HG02840 (cell line): ENCODE data around the gene ZNF618.

Experiments used
- ATAC-seq: cut with Tn5 transposase; IDR thresholded peaks from one replicate; pipeline ENCODE4 v1.9.1; 2021; ENCODE audit warnings: mild to moderate bottlenecking, moderate library complexity, moderate number of reproducible peaks; ENCODE audit not compliant: unreplicated experiment, low FRiP score

Gene ZNF618

DNA sequence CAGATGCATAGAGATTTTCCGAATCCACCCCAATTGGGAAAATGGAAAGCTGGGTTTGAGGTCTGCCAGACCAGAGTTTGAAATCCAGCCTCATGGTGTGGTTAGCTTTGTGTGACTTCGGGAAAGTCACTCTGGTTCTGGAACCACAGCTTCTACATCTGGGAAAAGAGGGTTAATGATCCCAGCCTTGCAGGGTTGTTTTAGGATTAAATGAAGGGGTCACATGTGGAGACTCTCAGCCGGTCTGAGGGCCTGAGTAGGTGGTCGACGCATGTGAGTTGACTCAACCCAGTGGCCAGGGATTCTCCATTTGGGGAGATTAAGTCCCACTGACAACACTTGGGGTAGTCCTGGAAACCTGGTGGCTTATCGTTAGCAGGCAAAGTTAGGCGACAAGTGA is 6.1 kb downstream of the ZNF618 start:
- ATAC-seq: no peak

DNA sequence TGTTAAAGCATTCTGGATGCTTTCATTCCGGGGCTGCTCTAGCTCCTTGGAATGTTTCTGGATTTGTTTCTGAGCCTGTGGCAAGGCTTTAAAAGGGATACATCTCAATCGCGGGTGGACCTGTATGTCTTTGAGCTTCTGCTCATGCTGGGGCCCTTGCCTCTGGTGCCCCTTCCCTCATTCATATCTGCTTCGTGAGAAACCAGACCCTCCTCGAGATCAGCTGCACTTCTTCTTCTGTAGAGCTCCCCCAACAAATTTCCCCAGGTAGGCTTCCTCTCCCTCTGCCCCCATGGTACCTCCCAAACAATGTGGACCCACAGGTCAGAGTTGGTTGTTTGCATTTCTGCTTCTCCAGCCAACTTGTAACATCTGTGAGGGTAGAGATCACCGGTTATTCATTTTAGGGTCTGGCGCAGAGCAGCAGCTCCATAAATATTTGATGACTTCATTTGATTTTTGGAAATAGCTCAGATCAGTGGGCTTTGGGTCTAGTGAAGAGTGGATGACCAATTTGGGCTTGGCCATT is 6.6 kb downstream of the ZNF618 start:
- no peak for ATAC-seq

DNA sequence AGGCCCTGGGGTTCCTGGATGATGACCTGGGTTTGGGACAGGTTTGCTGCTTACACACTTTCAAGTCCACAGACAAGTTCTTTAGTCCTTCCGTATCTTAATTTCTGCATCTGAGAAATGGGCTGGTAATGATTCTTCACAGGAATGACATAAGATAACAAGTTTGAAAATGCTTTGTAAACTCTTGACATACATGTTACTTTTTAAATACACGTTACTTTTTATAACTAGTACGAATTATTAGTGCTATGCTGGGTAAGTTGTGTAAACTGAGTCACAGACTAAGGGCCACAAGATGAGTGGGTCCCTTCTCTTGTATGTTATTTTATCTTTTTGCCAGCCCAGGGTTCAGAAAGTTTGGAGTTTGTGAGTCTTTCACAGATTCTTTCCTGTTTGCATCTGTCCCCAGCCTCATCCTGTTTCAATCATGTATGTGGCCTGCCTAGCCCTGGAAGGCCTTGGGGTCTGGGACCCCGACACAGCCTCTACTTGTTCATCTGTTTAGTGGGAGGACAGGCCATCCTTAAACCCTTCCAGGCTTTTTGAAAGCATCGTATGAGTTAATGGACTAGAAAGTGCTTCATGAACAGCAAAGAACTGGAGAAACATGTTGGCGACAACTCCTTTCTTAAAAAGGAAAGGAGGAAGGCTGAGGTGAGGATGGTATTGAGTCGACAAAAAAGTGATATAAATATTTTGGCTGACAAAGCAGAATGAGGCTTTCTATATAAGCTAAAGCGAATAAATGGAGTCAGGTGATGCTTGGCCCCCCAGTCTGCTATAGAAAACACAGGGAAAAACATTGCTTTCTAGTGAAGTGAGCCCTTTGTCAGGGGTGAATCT is 9.3 kb downstream of the ZNF618 start:
- no peak for ATAC-seq

DNA sequence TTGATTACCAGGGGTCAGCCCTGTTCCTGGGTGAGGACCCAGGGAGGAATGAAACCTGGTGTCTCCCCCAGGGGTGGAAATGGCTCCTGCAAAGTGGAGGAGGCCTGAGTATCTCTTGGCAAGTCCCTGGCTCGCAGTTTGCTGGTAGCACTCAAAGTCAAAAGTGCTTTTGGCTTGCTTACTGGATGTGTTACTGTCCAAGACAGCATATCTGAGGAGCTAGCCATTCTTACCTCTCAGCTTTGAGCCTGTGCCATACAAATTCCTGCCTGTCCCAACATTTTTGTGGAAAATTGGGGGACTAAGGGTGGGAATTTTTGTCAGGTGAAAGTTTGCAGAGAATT is 9.9 kb downstream of the ZNF618 start:
- ATAC-seq: no peak

DNA sequence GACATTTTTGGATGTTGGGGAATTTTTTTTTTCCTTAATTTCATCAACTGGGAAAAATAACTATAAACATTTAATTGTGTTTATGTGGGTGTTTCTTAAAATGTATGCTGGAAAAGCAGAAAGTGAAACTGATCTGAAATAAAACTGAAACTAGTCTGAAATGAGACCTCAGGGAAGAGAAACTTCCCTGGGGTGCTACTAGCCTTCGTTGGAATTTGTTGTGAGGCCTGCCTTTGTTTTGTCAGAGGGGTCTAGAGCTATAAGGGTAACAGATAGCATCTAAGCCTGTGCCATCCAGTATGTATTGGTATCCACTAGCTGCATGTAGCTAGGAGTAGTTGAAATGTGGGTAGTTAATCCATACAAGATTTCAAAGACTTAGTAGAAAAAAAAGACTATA is 10.4 kb downstream of the ZNF618 start:
- ATAC-seq: no peak

DNA sequence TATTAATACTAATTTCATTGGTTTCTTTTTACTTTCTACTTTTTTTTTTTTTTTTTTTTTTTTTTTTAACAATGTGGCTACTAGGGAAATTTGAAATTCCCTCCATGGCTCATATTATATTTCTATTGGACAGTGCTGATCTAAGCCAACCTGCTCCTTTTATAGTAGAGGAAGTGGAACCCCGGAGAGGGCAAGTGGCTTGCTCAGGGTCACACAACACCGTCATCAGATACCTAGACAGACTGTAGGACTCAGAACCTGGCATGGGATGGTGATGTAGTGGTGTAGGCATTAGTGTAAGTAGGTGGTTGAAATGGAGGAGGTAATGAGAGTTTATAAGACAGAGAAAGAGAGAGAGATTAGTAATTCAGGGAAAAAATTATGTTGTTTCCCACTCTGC is 10.8 kb downstream of the ZNF618 start:
- ATAC-seq: no peak

DNA sequence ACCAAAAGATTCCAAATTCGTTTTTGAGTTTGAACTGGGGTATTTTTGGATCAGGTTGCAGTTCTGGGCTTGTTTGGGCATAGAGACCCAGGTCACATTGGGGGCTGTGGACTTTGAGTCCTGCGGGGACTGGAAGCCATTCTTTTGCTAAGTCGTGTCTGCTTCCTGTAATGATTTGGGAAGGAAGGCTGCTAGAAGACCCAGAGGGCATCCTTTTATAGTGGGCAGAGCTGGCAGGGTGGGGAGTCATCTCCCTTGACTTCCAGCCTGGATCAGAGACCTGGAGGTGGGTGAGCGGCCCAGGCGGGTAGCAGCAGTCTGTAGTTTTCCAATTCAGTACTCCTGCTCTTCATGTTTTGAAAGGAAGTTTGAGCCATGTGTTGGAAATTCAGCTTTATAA is 11.3 kb downstream of the ZNF618 start:
- ATAC-seq: no peak

DNA sequence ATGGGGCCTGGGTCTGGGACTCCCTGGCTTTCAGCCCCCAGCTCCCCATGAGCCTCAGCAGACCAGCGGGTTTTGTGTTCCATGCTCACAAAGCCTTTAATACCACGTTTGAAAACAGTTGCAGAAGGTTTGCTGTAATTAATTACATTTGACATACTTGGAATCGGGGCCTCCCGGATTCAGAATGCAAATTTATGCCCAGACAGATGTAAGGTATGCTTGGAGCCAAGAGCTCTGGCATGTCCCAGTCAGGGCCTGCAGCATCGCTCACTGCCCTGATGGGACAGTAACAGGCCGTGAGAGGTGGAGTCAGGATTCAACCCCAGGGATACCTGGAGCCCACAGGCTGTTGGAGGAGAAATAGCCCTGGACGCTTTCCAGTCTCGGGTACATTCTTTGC is 12.2 kb downstream of the ZNF618 start:
- ATAC-seq: no peak

DNA sequence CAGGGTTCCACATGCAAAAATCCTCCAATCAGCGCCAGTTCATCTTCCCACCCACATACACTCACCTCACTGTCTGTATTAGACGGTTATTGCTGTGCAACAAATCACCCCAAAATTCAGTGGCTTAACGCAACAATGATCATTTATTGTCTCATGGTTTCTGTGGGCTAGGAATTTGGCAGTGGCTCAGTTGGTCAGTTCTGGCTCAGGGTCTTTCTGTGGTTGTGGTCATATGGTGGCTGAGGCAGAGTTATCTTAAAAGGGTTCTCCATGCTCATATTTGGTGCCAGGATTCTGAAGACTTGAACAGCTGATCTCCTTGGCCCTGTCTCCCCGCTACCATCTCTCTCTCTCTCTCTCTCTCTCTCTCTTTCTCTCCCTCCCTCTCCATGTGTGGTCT is 12.9 kb downstream of the ZNF618 start:
- no peak for ATAC-seq

DNA sequence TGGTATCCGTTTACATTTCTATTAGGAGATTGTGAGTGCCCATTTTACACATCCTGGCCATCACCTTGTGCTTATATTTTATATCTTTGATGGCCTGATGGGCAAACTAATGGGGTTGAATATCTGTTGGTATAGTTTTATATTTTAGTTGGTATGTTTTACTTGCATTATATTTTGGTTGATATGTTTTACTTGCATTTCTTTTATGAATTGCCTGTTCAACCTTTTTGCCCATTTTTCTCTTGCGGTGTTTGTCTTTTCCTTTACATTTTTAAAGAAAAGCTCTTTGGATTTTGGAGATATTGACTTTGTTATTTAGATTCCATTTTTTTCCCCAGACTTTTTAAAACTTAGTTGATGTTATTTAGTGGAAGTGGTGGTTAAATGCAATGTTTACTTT is 14.6 kb downstream of the ZNF618 start:
- no peak for ATAC-seq

DNA sequence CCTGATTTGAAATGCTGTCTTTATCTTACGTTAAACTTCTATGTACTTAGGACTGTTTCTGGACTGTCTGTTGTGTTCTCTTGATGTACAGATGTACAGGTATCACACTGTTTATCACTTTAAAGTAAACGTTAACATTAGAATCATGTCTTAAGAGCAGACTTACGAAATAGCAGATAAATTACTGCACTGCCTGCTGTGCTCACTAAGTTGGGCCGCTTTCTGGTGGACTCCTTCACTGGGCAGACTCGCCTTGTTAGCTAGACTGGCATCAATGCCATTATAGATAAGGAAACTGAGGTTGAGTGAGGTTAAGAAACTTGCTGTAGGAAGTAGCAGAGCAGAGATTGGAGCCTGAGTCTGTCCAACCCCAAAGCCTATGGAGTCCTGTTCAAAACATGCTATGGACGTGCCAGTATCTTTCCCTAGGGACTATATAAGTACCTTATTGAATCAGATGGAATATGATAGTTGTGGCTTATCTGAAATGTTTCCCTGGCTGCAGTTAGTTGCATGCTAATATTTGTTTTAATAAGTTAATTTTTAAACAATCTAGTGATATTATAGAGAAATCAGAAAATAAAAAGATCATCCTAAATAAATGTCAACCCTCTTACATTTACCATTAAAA is 16.9 kb downstream of the ZNF618 start:
- ATAC-seq: no peak

DNA sequence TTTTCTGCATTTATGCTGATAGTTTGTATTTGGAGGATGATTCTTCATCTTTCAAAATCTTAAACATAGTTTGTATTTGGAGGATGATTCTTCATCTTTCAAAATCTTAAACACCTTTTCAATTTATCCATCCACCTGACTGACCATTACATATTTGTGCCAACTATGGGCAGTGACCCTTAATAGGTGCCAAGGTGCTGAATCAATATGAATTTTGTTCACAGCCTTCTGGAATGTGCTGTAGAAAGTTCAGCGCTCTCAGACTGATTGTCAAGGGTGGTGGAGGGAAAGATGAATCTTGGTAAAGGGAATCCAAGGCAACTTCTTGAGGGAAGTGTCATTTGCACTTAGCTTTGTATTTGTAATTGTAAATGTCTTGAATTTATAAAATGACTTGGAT is 18.1 kb downstream of the ZNF618 start:
- no peak for ATAC-seq

DNA sequence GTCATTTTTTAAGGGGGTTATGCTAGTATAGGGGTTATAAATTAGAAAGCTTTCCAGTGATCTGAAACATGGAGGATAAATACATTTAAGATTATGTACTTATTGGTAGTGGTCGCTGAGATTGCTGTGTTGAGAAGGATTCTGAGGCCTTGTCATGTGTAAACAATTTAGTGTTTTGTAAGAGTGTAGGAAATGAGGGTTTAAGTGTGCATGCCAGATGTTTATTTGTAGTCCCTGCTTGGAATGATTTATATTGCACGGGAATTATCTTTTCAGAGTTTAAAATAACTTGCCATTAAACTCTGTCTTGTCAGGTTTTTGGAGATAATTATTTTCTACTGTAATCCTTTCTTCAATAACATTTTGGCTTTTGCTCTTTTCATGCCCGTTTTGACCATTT is 19.4 kb downstream of the ZNF618 start:
- no peak for ATAC-seq

DNA sequence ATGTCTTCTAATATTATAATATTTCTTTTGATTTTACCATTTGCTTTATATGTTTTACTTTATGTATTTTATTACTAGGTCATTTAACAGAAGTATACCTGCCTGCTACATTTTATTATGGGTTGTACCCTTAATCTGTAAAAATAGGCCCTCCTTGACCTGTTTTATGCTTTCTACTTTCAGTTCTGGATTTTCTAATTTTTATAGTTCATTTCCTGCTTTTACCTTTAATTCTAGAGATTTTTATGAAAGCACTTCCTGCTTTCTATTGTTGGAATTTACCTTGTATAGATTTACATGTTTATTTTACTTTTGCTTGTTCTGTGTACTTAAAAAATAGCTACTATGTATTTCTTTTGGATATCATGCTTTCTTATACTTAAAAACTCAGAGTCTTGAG is 20.6 kb downstream of the ZNF618 start:
- ATAC-seq: no peak

DNA sequence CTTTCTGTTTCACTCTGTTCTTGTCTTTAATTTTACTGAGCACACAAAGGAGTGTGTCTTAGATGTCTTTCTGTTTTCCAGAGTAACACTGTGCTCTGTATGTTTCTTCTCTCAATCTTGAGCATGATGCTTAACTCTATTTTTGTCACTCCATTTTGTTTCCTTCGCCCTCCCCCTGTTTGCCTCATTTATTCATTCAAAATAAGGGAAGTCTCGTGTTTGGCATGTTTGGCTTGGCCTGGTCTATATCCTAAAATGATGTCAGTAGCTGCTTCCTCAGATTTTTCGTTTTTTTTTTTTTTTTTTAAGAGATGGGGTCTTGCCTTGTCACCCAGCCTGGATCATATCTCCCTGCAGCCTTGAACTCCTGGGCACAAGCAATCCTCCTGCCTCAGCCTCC is 22.0 kb downstream of the ZNF618 start:
- ATAC-seq: no peak

DNA sequence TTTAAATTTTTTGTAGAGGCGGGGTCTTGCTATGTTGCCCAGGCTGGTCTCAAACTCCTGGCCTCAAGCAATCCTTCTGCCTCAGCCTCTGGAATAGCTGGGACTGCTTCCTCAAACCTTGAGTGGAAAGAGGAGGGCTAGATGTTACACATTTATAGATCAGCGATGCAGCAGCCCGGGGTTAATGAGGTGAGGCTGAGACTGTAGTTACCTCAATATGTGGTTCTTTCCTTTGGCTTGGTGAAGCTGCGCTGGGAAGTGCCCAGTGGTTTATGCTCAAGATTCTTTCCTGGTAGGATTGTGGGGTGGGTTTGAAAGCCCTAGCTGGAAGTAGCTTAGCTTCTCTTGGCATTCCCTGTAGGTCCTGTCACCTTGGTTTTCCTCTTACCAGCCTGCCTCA is 22.5 kb downstream of the ZNF618 start:
- no peak for ATAC-seq

DNA sequence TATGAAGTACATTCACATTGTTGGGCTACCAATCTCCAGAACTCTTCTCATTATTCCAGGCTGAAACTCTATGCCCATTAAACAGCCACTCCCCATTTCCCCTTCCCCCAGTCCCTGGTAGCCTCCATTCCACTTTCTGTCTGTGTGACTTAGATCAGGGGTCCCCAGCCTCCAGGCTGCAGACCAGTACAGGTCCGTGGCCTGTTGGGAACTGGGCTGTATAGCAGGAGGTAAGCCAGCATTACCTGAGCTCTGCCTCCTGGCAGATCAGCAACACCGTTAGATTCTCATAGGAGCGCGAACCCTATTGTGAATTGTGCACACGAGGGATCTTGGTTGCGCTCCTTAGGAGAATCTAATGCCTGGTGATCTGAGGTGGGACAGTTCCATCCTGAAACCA is 23.1 kb downstream of the ZNF618 start:
- no peak for ATAC-seq

DNA sequence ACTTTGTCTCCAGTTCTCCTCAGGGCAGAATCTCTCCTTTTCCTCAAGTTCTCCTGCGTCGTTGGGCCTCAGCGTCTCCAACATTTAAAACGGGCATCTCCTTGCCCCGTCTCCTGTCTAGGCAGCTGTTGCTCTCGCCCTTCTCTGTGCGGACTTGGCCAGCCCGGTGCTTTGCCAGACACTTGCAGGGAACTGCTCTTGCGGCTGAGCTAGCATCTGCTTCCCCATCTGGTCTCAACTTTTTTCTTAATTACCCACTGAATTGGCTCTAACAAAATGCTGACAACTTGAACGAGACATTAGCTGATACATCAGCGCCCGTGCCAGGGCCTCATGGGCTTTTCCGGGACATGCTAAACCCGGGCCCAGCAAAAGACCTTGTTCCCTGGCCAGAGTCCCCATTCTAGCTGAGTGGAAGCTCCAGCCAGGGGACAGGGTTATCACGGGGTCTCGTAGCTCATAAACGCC is 25.1 kb downstream of the ZNF618 start:
- ATAC-seq: no peak

DNA sequence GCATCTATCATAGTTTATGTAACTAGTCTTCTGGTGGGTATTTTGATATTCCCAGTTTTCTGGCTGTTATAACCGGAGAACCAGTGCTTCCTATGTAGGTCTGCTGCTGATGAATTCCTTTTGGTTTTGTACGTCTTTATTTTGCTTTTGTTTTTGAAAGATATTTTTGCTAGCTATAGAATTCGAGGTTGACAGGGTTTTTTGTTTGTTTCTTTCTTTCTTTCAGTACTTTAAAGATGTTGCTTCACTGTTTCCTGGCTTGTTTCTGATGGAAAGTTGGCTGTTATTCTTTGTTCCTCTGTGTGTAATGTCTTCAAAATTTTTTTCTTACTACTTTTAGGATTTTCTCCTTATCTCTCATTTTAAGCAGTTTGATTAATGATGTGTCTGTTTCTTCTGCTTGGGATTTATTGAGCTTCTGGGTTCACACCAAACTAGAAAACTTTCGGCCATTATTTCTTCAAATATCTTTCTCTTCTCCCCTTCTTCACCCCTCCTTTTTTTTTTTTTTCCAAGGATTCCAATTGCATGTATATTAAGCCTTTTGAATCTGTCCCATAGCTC is 27.5 kb downstream of the ZNF618 start:
- ATAC-seq: no peak

DNA sequence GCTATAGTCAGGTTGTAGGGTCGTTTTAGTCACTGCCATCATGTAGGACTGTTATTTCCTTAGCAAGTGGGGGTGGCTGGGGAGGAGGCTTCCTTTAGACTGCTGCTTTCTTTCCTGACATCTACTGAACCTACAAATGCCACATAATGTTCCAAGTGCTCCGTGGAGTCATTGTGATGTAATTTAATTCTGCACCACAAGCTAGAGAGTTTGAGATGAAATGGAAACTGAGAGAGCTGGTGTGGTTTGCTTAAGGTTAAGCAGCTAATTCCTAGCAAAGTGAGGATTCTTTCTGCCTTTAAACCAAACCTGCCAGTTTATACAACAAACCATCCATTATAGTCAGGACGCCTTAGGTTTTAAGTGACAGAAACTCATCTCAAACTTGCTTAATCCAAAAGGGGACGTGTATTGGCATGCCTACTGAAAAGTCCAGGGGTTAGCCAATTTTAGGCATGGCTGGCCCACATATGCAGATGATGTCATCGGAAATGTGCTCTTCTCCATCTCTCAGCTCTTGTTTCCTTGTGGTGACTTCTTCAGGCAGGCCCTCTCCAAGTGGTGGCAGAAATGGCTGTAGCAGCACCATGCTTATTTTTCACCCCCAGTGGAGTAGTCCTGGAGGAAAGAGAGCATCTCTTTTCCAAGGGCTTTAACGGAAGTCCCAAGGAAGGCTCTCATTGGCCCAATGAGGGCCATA is 30.5 kb downstream of the ZNF618 start:
- ATAC-seq: no peak

DNA sequence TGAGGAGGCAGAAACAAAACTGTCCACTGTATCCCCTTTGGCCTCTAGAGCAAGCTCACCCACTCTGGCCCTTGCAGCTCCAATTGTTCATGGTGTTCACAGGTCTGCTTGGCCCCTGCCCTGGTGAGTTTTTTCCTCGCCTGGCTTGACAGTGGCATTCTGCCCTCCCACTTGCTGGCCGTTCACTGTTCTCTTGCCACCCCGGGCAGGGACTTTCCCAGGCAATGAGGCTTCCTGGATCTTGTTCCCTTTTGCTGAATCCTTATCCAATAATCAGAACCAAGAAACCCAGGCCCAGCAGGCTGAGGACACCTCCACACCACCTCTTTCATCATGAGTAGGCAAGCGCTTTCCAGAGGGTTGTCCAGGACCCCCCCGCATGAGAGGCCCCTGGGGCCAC is 31.2 kb downstream of the ZNF618 start:
- ATAC-seq: no peak
